Esophagus muscularis mucosa (tissue), 4 donors: ENCODE results near the gene SPATA1.

Source experiments
- CTCF ChIP-seq, 3 experiments: fragments of 200-600 bp in 2 of 3; fragments of 450-650 bp in 1 of 3; sonication (generic) in 2 of 3; IDR thresholded peaks; one replicate each; pipeline ENCODE4 v1.5.1; 2017 to 2019; ENCODE audit warnings: antibody characterized with exemption in 3 of 3, mild to moderate bottlenecking in 2 of 3, moderate library complexity in 1 of 3
- EP300 ChIP-seq: sonication (generic); formaldehyde crosslinking; IDR thresholded peaks from one replicate; pipeline ENCODE4 v1.6.1; 2017; ENCODE audit warnings: antibody characterized with exemption
- POLR2A ChIP-seq: fragments of 450-650 bp; IDR thresholded peaks from one replicate; pipeline ENCODE4 v1.6.1; 2017; ENCODE audit warnings: antibody characterized with exemption, moderate library complexity, mild to moderate bottlenecking, low read depth

GRCh38 chr1:84573967-84574842 is 68.0 kb downstream of the SPATA1 start, which contains the start of gene CTBS:
- TF ChIP-seq CTCF (IDR thresholded peaks at IDR 0.05): no peak
- peak; percentile 67 for TF ChIP-seq POLR2A
- TF ChIP-seq EP300: no peak
